ENCODE data around the gene PCDHGA2. TPM values are rescaled to one million over a fixed set of nuclear protein-coding genes. Genes with fewer than 3 reads are reported as not detected.

PCDHGA2 gene
- total RNA-seq, 4 donors from 2014 or later: 0.66 to 1.5 (median 1.2) TPM

- in situ Hi-C loops (cut with MboI; ENCODE audit: low sequenced_read_pairs in 4 of 4): no loop called here
- intact Hi-C loops (cut with DNase I; ENCODE audit: low total_unique reads): no loop called here
- no peak overlapping the region for H3K27ac ChIP-seq
- H3K9me3 ChIP-seq: peaks cover 0 to 16% (median 3%) of the 10 kb centered on the region in 3 donors
- H3K4me3 ChIP-seq: peak overlapping the region in 1 of 4 donors; percentile 35
- ATAC-seq (no peak), DNase-seq (no peak)
- H3K27me3 ChIP-seq: peaks cover 0 to 35% (median 17%) of the 10 kb centered on the region in 3 donors
- no peaks in the 10 kb centered on the region for H3K36me3 ChIP-seq
- no peak for TF ChIP-seq CTCF (IDR thresholded peaks at IDR 0.05 in 4 of 5, conservative IDR thresholded peaks at IDR 0.05 in 1 of 5)
- no peak for TF ChIP-seq POLR2A (IDR thresholded peaks at IDR 0.05)
- peaks cover 0 to 6% of the 10 kb centered on the region in 2 donors for H3K4me1 ChIP-seq
Observed at GRCh38 chr5:141356133-141356532, 17.6 kb downstream of the PCDHGA2 start.

- intact Hi-C loops (cut with DNase I; ENCODE audit: low total_unique reads): no loop called here
- H3K4me1 ChIP-seq: peaks cover 0 to 6% of the 10 kb centered on the region in 2 donors
- in situ Hi-C loops (cut with MboI; ENCODE audit: low sequenced_read_pairs in 4 of 4): no loop called here
- no peak overlapping the region for H3K27ac ChIP-seq
- TF ChIP-seq POLR2A (IDR thresholded peaks at IDR 0.05) (no peak), CTCF (IDR thresholded peaks at IDR 0.05 in 4 of 5, conservative IDR thresholded peaks at IDR 0.05 in 1 of 5) (no peak)
- peak overlapping the region in 1 of 4 donors; percentile 10 for H3K4me3 ChIP-seq
- peaks cover 0 to 35% (median 22%) of the 10 kb centered on the region in 3 donors for H3K27me3 ChIP-seq
- no peaks in the 10 kb centered on the region for H3K36me3 ChIP-seq
- DNase-seq (no peak), ATAC-seq (no peak)
- H3K9me3 ChIP-seq: peaks cover 0 to 13% (median 6%) of the 10 kb centered on the region in 3 donors
Observed at GRCh38 chr5:141356950-141357349, 18.4 kb downstream of the PCDHGA2 start.

GRCh38 chr5:141359790-141360426 is 21.3 kb downstream of the PCDHGA2 start, which contains the start of gene PCDHGB2:
Gene PCDHGB2 (plus strand): TSS chr5:141359994. CDS start chr5:141360136, 142 bp downstream.
- peaks cover 0 to 39% (median 35%) of the 10 kb centered on the region in 3 donors for H3K27me3 ChIP-seq
- H3K9me3 ChIP-seq: peaks cover 0 to 15% (median 6%) of the 10 kb centered on the region in 3 donors
- in situ Hi-C loops (cut with MboI; ENCODE audit: low sequenced_read_pairs in 4 of 4): no loop called here
- intact Hi-C loops (cut with DNase I; ENCODE audit: low total_unique reads): loop anchor here (1.0 kb wide), 1 partner anchor 200 kb away; no protein-coding TSS in a partner anchor
- no peaks in the 10 kb centered on the region for H3K36me3 ChIP-seq
- peak within 1 kb of the TSS; percentile 30 to 67 (median 52) for H3K27ac ChIP-seq
- ATAC-seq: peak; percentile 30 to 71
- H3K4me3 ChIP-seq: peak within 1 kb of the TSS; percentile 41 to 57 (median 42)
- peaks cover 5 to 9% of the 10 kb centered on the region in 2 donors for H3K4me1 ChIP-seq
- DNase-seq: no peak
- TF ChIP-seq CTCF (IDR thresholded peaks at IDR 0.05 in 4 of 5, conservative IDR thresholded peaks at IDR 0.05 in 1 of 5): peak; percentile 26 to 48 (median 34)
- no peak for TF ChIP-seq POLR2A (IDR thresholded peaks at IDR 0.05)

GRCh38 chr5:141360685-141361084 is 22.1 kb downstream of the PCDHGA2 start:
- H3K27ac ChIP-seq: peak overlapping the region in 1 of 4 donors; percentile 62
- DNase-seq (no peak), ATAC-seq (no peak)
- H3K4me3 ChIP-seq: peak overlapping the region; percentile 41 to 57 (median 42)
- TF ChIP-seq CTCF (IDR thresholded peaks at IDR 0.05 in 4 of 5, conservative IDR thresholded peaks at IDR 0.05 in 1 of 5) (no peak), POLR2A (IDR thresholded peaks at IDR 0.05) (no peak)
- H3K36me3 ChIP-seq: no peaks in the 10 kb centered on the region
- peaks cover 5 to 9% of the 10 kb centered on the region in 2 donors for H3K4me1 ChIP-seq
- in situ Hi-C loops (cut with MboI; ENCODE audit: low sequenced_read_pairs in 4 of 4) (no loop called here), intact Hi-C loops (cut with DNase I; ENCODE audit: low total_unique reads) (loop anchor here (1.0 kb wide), 1 partner anchor 200 kb away; no protein-coding TSS in a partner anchor)
- peaks cover 0 to 44% (median 31%) of the 10 kb centered on the region in 3 donors for H3K27me3 ChIP-seq
- H3K9me3 ChIP-seq: peaks cover 0 to 21% (median 6%) of the 10 kb centered on the region in 3 donors
